ENCODE measurements around the gene GOLGA6L9. TPM values are rescaled to one million over a fixed set of nuclear protein-coding genes. Genes with fewer than 3 reads are reported as not detected.
"Not testable (repeated sequence)": the region's sequence is repeated elsewhere in the genome, so short reads cannot be mapped to it uniquely, and the experiment has no call there.

GOLGA6L9 gene
- total RNA-seq, 1 experiment from 2014 or later, result 3.9 TPM

- not testable (repeated sequence) for H3K23ac ChIP-seq (ENCODE audit: insufficient read length, low read depth, low read length); H4K8ac ChIP-seq (replicated peaks; ENCODE audit: insufficient read length, low read depth, low read length); H3K79me2 ChIP-seq (ENCODE audit: insufficient read depth, low read length); H3K9me3 ChIP-seq (ENCODE audit: control insufficient read depth, low read depth, low read length); H3K4ac ChIP-seq (ENCODE audit: low read depth, low read length); H3K27ac ChIP-seq (ENCODE audit: insufficient read length, low read depth, low read length); H3K23me2 ChIP-seq (ENCODE audit: insufficient read length, low read depth, low read length, poor library complexity, severe bottlenecking); H3K56ac ChIP-seq (ENCODE audit: insufficient read length, low read depth, low read length); H3K27ac Mint-ChIP-seq; H2BK12ac ChIP-seq (ENCODE audit: insufficient read length, low read depth, low read length); H4K20me1 ChIP-seq (ENCODE audit: control insufficient read depth, insufficient read depth, insufficient read length); H2AK5ac ChIP-seq (ENCODE audit: insufficient read length, low read length); H2BK20ac ChIP-seq (ENCODE audit: low read depth, low read length, poor library complexity, severe bottlenecking); DNase-seq; H3K27me3 ChIP-seq (ENCODE audit: insufficient read depth, low read length); H3T11ph ChIP-seq (ENCODE audit: low read length); H3K27me3 Mint-ChIP-seq (ENCODE audit: low read depth); H3K4me2 ChIP-seq (ENCODE audit: insufficient read depth, insufficient read length, low read length); H2BK5ac ChIP-seq (ENCODE audit: insufficient read length, low read length); H3K4me1 Mint-ChIP-seq; H3K18ac ChIP-seq (ENCODE audit: insufficient read length, low read depth, low read length); H3K4me3 Mint-ChIP-seq; H3K9me3 Mint-ChIP-seq; H3K9ac ChIP-seq (ENCODE audit: extremely low read depth, insufficient read length, low read length); H4K91ac ChIP-seq (ENCODE audit: insufficient read length, low read depth, low read length); H3K14ac ChIP-seq (ENCODE audit: insufficient read depth, low read length); H2BK120ac ChIP-seq (ENCODE audit: low read depth, low read length, poor library complexity, severe bottlenecking); H3K4me1 ChIP-seq (ENCODE audit: insufficient read depth, low read length); H4K5ac ChIP-seq (ENCODE audit: insufficient read length, low read depth, low read length); H3K79me1 ChIP-seq (ENCODE audit: insufficient read depth, low read depth, low read length, poor library complexity, severe bottlenecking); H2BK15ac ChIP-seq (ENCODE audit: low read depth, low read length); H2AFZ ChIP-seq (ENCODE audit: low read length)
- WGBS (ENCODE audit: extremely low coverage, insufficient read length, low lambda C conversion rate), result no CpG with 5 or more reads among the region's 1 CpG
- H3K36me3 Mint-ChIP-seq (ENCODE audit: insufficient read depth in 1 of 3, low read depth in 3 of 3), result peaks cover 3 to 20% (median 11%) of the 10 kb centered on the region in 3 experiments; a peak in 6 of 7 replicates
These were observed 8.7 kb upstream of the GOLGA6L9 start for GRCh38 chr15:82420966-82421365.

GRCh38 chr15:82427117-82427516, 2.5 kb upstream of the GOLGA6L9 start:
- not testable (repeated sequence) for H3K23me2 ChIP-seq (ENCODE audit: insufficient read length, low read depth, low read length, poor library complexity, severe bottlenecking); H3K27ac Mint-ChIP-seq

More at GRCh38 chr15:82427117-82427516, 2.5 kb upstream of the GOLGA6L9 start:
- H3K56ac ChIP-seq (ENCODE audit: insufficient read length, low read depth, low read length); H3K27ac ChIP-seq (ENCODE audit: insufficient read length, low read depth, low read length); H3K18ac ChIP-seq (ENCODE audit: insufficient read length, low read depth, low read length); H3T11ph ChIP-seq (ENCODE audit: low read length); H4K8ac ChIP-seq (replicated peaks; ENCODE audit: insufficient read length, low read depth, low read length); H3K14ac ChIP-seq (ENCODE audit: insufficient read depth, low read length); H2BK5ac ChIP-seq (ENCODE audit: insufficient read length, low read length); H4K5ac ChIP-seq (ENCODE audit: insufficient read length, low read depth, low read length); H4K20me1 ChIP-seq (ENCODE audit: control insufficient read depth, insufficient read depth, insufficient read length); H4K91ac ChIP-seq (ENCODE audit: insufficient read length, low read depth, low read length); H3K36me3 Mint-ChIP-seq (ENCODE audit: insufficient read depth in 1 of 3, low read depth in 3 of 3); H2BK20ac ChIP-seq (ENCODE audit: low read depth, low read length, poor library complexity, severe bottlenecking); H3K79me1 ChIP-seq (ENCODE audit: insufficient read depth, low read depth, low read length, poor library complexity, severe bottlenecking); H3K9me3 ChIP-seq (ENCODE audit: control insufficient read depth, low read depth, low read length); H3K27me3 Mint-ChIP-seq (ENCODE audit: low read depth); H3K9me3 Mint-ChIP-seq; H2BK15ac ChIP-seq (ENCODE audit: low read depth, low read length); H3K79me2 ChIP-seq (ENCODE audit: insufficient read depth, low read length); H3K4me3 Mint-ChIP-seq; H3K4me2 ChIP-seq (ENCODE audit: insufficient read depth, insufficient read length, low read length); H2AFZ ChIP-seq (ENCODE audit: low read length); H2BK12ac ChIP-seq (ENCODE audit: insufficient read length, low read depth, low read length); H3K4ac ChIP-seq (ENCODE audit: low read depth, low read length); H3K9ac ChIP-seq (ENCODE audit: extremely low read depth, insufficient read length, low read length); H2AK5ac ChIP-seq (ENCODE audit: insufficient read length, low read length); H3K4me1 ChIP-seq (ENCODE audit: insufficient read depth, low read length); H3K4me1 Mint-ChIP-seq; DNase-seq; H2BK120ac ChIP-seq (ENCODE audit: low read depth, low read length, poor library complexity, severe bottlenecking); H3K27me3 ChIP-seq (ENCODE audit: insufficient read depth, low read length); H3K23ac ChIP-seq (ENCODE audit: insufficient read length, low read depth, low read length): not testable (repeated sequence)
- no CpG with 5 or more reads among the region's 1 CpG for WGBS (ENCODE audit: extremely low coverage, insufficient read length, low lambda C conversion rate)

Data from H9 (cell line).